ENCODE measurements around the gene DTNA.

DTNA gene

GRCh38 chr18:34932792-34933466, 222.8 kb downstream of the DTNA start:
- Histone ChIP-seq H3K4me2 (ENCODE audit: low read length, poor library complexity, severe bottlenecking) (no peak overlapping the region), H3K4me3 (ENCODE audit: insufficient read depth in 1 of 2, low read depth in 1 of 2, low read length in 2 of 2) (no peak overlapping the region), H3K18ac (ENCODE audit: low read depth in 1 of 2, low read length in 2 of 2) (no peak overlapping the region), H2BK12ac (ENCODE audit: low read length in 2 of 2) (no peak overlapping the region), H4K8ac (ENCODE audit: low read length) (no peak overlapping the region), H3K4me1 (ENCODE audit: control insufficient read depth, insufficient read depth, low read depth, low read length) (peaks cover 2% of the 10 kb centered on the region), H3K79me1 (replicated peaks; ENCODE audit: low read length, poor library complexity, severe bottlenecking) (no peaks in the 10 kb centered on the region), H4K91ac (ENCODE audit: low read length) (no peak overlapping the region), H2AK5ac (ENCODE audit: low read length, severe bottlenecking) (no peak overlapping the region), H2BK15ac (ENCODE audit: low read depth, poor library complexity, severe bottlenecking) (no peak overlapping the region), H3K36me3 (ENCODE audit: control insufficient read depth in 1 of 2, insufficient read depth in 2 of 2, low read depth in 1 of 2, low read length in 2 of 2) (no peaks in the 10 kb centered on the region), H3K27ac (ENCODE audit: low read length, poor library complexity, severe bottlenecking) (no peak overlapping the region), H2AFZ (ENCODE audit: low read depth, low read length) (no peak overlapping the region), H3K9ac (ENCODE audit: low read length) (no peak overlapping the region), H3K27me3 (ENCODE audit: control insufficient read depth in 1 of 2, insufficient read depth in 1 of 2, low read length in 2 of 2) (no peaks in the 10 kb centered on the region), H3K14ac (ENCODE audit: low read length in 2 of 2) (no peak overlapping the region), H2BK120ac (ENCODE audit: low read depth, low read length) (no peak overlapping the region), H3K9me3 (ENCODE audit: control insufficient read depth, low read length) (no peaks in the 10 kb centered on the region), H3K4ac (ENCODE audit: low read depth in 1 of 2, low read length in 2 of 2) (no peak overlapping the region), H3K23ac (ENCODE audit: low read length in 2 of 2) (no peak overlapping the region), H2BK5ac (ENCODE audit: low read depth, low read length, poor library complexity, severe bottlenecking) (no peak overlapping the region)
- no peak for DNase-seq
- WGBS = 98% methylated on average over 3 of the region's 4 CpGs

DNA sequence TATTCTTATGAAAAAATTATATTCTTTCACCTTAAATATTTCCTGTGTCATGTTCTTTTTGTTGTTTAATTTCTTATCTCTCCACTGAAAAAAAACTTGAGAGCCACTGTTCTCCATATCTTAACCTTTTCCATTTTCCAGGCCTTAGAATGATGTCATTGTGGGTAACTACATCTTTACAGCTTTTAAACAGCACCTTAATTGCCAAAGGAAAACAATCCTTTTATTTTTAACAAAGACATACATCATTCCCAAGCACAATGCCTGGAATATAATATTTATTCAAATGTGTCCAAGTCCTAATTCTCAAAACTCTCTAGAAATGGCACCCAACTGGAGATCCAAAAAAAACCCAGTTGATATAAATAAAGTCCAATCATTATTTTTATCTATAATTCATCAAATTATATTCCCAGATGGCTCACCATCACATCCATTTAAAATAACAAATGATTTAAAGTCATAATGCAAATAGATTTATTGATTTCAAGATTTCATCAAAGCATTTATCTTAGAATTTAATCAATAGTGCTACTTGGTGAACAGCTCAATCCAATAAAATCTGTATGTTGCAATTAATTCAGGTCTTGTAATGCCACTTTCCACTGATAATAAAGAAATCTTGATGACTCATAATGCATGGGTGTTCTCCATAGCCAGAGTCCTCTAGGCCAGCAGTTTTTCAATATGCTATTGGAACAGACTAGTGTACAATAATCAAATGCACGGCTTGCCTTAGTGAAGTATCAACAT, 224.0 kb downstream of the DTNA start:
- no peak overlapping the region for H3K27ac ChIP-seq (ENCODE audit: low read length, poor library complexity, severe bottlenecking)
- H3K4me1 ChIP-seq (ENCODE audit: control insufficient read depth, insufficient read depth, low read depth, low read length) = no peaks in the 10 kb centered on the region
- H3K27me3 ChIP-seq (ENCODE audit: control insufficient read depth in 1 of 2, insufficient read depth in 1 of 2, low read length in 2 of 2) = no peaks in the 10 kb centered on the region
- no peak overlapping the region for H4K91ac ChIP-seq (ENCODE audit: low read length)
- H4K8ac ChIP-seq (ENCODE audit: low read length) = no peak overlapping the region
- no peak overlapping the region for H3K9ac ChIP-seq (ENCODE audit: low read length)
- H3K14ac ChIP-seq (ENCODE audit: low read length in 2 of 2) = no peak overlapping the region
- no peak overlapping the region for H3K23ac ChIP-seq (ENCODE audit: low read length in 2 of 2)
- H3K9me3 ChIP-seq (ENCODE audit: control insufficient read depth, low read length) = no peaks in the 10 kb centered on the region
- no peak for DNase-seq
- H2BK15ac ChIP-seq (ENCODE audit: low read depth, poor library complexity, severe bottlenecking) = no peak overlapping the region
- H3K4ac ChIP-seq (ENCODE audit: low read depth in 1 of 2, low read length in 2 of 2) = no peak overlapping the region
- H2BK120ac ChIP-seq (ENCODE audit: low read depth, low read length) = no peak overlapping the region
- no peaks in the 10 kb centered on the region for H3K79me1 ChIP-seq (replicated peaks; ENCODE audit: low read length, poor library complexity, severe bottlenecking)
- H2BK12ac ChIP-seq (ENCODE audit: low read length in 2 of 2) = no peak overlapping the region
- H2BK5ac ChIP-seq (ENCODE audit: low read depth, low read length, poor library complexity, severe bottlenecking) = no peak overlapping the region
- no peak overlapping the region for H3K18ac ChIP-seq (ENCODE audit: low read depth in 1 of 2, low read length in 2 of 2)
- H3K36me3 ChIP-seq (ENCODE audit: control insufficient read depth in 1 of 2, insufficient read depth in 2 of 2, low read depth in 1 of 2, low read length in 2 of 2) = no peaks in the 10 kb centered on the region
- WGBS = no CpG with 5 or more reads among the region's 1 CpG
- H2AK5ac ChIP-seq (ENCODE audit: low read length, severe bottlenecking) = no peak overlapping the region
- no peak overlapping the region for H3K4me3 ChIP-seq (ENCODE audit: insufficient read depth in 1 of 2, low read depth in 1 of 2, low read length in 2 of 2)
- no peak overlapping the region for H2AFZ ChIP-seq (ENCODE audit: low read depth, low read length)
- H3K4me2 ChIP-seq (ENCODE audit: low read length, poor library complexity, severe bottlenecking) = no peak overlapping the region

GRCh38 chr18:34936772-34937171, 226.7 kb downstream of the DTNA start:
- 29% methylated on average over 2 of the region's 3 CpGs for WGBS

GRCh38 chr18:34938090-34938489, 228.0 kb downstream of the DTNA start:
- H2BK120ac ChIP-seq (ENCODE audit: low read depth, low read length) = no peak overlapping the region
- no peak overlapping the region for H3K18ac ChIP-seq (ENCODE audit: low read depth in 1 of 2, low read length in 2 of 2)
- H3K79me1 ChIP-seq (replicated peaks; ENCODE audit: low read length, poor library complexity, severe bottlenecking) = no peaks in the 10 kb centered on the region
- H2AK5ac ChIP-seq (ENCODE audit: low read length, severe bottlenecking) = no peak overlapping the region
- no peaks in the 10 kb centered on the region for H3K36me3 ChIP-seq (ENCODE audit: control insufficient read depth in 1 of 2, insufficient read depth in 2 of 2, low read depth in 1 of 2, low read length in 2 of 2)
- no peaks in the 10 kb centered on the region for H3K27me3 ChIP-seq (ENCODE audit: control insufficient read depth in 1 of 2, insufficient read depth in 1 of 2, low read length in 2 of 2)
- no peak overlapping the region for H3K14ac ChIP-seq (ENCODE audit: low read length in 2 of 2)
- no peak overlapping the region for H4K8ac ChIP-seq (ENCODE audit: low read length)
- H3K4me1 ChIP-seq (ENCODE audit: control insufficient read depth, insufficient read depth, low read depth, low read length) = peaks cover 1% of the 10 kb centered on the region
- no peak overlapping the region for H3K23ac ChIP-seq (ENCODE audit: low read length in 2 of 2)
- H2BK15ac ChIP-seq (ENCODE audit: low read depth, poor library complexity, severe bottlenecking) = no peak overlapping the region
- DNase-seq = no peak
- H3K4me2 ChIP-seq (ENCODE audit: low read length, poor library complexity, severe bottlenecking) = no peak overlapping the region
- H2BK12ac ChIP-seq (ENCODE audit: low read length in 2 of 2) = no peak overlapping the region
- no peaks in the 10 kb centered on the region for H3K9me3 ChIP-seq (ENCODE audit: control insufficient read depth, low read length)
- H2AFZ ChIP-seq (ENCODE audit: low read depth, low read length) = no peak overlapping the region
- WGBS = 100% methylated on average over 1 of the region's 1 CpG
- no peak overlapping the region for H3K4ac ChIP-seq (ENCODE audit: low read depth in 1 of 2, low read length in 2 of 2)
- no peak overlapping the region for H3K27ac ChIP-seq (ENCODE audit: low read length, poor library complexity, severe bottlenecking)
- no peak overlapping the region for H3K4me3 ChIP-seq (ENCODE audit: insufficient read depth in 1 of 2, low read depth in 1 of 2, low read length in 2 of 2)
- H4K91ac ChIP-seq (ENCODE audit: low read length) = no peak overlapping the region
- no peak overlapping the region for H2BK5ac ChIP-seq (ENCODE audit: low read depth, low read length, poor library complexity, severe bottlenecking)
- no peak overlapping the region for H3K9ac ChIP-seq (ENCODE audit: low read length)

More at GRCh38 chr18:34936772-34937171, 226.7 kb downstream of the DTNA start:
- no peak overlapping the region for H3K4ac ChIP-seq (ENCODE audit: low read depth in 1 of 2, low read length in 2 of 2)
- no peaks in the 10 kb centered on the region for H3K79me1 ChIP-seq (replicated peaks; ENCODE audit: low read length, poor library complexity, severe bottlenecking)
- H3K4me3 ChIP-seq (ENCODE audit: insufficient read depth in 1 of 2, low read depth in 1 of 2, low read length in 2 of 2) = no peak overlapping the region
- H3K14ac ChIP-seq (ENCODE audit: low read length in 2 of 2) = no peak overlapping the region
- no peak overlapping the region for H4K8ac ChIP-seq (ENCODE audit: low read length)
- no peak overlapping the region for H2BK12ac ChIP-seq (ENCODE audit: low read length in 2 of 2)
- H2AFZ ChIP-seq (ENCODE audit: low read depth, low read length) = no peak overlapping the region
- no peak overlapping the region for H3K18ac ChIP-seq (ENCODE audit: low read depth in 1 of 2, low read length in 2 of 2)
- no peak overlapping the region for H2BK5ac ChIP-seq (ENCODE audit: low read depth, low read length, poor library complexity, severe bottlenecking)
- no peaks in the 10 kb centered on the region for H3K4me1 ChIP-seq (ENCODE audit: control insufficient read depth, insufficient read depth, low read depth, low read length)
- H2AK5ac ChIP-seq (ENCODE audit: low read length, severe bottlenecking) = no peak overlapping the region
- DNase-seq = no peak
- H3K4me2 ChIP-seq (ENCODE audit: low read length, poor library complexity, severe bottlenecking) = no peak overlapping the region
- no peak overlapping the region for H3K23ac ChIP-seq (ENCODE audit: low read length in 2 of 2)
- no peak overlapping the region for H2BK120ac ChIP-seq (ENCODE audit: low read depth, low read length)
- H4K91ac ChIP-seq (ENCODE audit: low read length) = no peak overlapping the region
- no peak overlapping the region for H3K27ac ChIP-seq (ENCODE audit: low read length, poor library complexity, severe bottlenecking)
- H3K36me3 ChIP-seq (ENCODE audit: control insufficient read depth in 1 of 2, insufficient read depth in 2 of 2, low read depth in 1 of 2, low read length in 2 of 2) = no peaks in the 10 kb centered on the region
- H3K9me3 ChIP-seq (ENCODE audit: control insufficient read depth, low read length) = no peaks in the 10 kb centered on the region
- H3K9ac ChIP-seq (ENCODE audit: low read length) = no peak overlapping the region
- H2BK15ac ChIP-seq (ENCODE audit: low read depth, poor library complexity, severe bottlenecking) = no peak overlapping the region
- no peaks in the 10 kb centered on the region for H3K27me3 ChIP-seq (ENCODE audit: control insufficient read depth in 1 of 2, insufficient read depth in 1 of 2, low read length in 2 of 2)
